Activated T-cell treated with anti-CD3 and anti-CD28 coated beads, Interleukin-2, amount 50 U/mL, for 4 hours (primary cell): ENCODE results near the gene SCT. TPM values are rescaled to one million over a fixed set of nuclear protein-coding genes. Genes with fewer than 3 reads are reported as not detected.
A peak's percentile ranks its signal among the peaks of the same experiment; 100 is the strongest.

Experiments used
- ATAC-seq, 2 donors: fragments of 200-7000 bp; cut with Tn5 transposase; one replicate each; pipeline ENCODE4 v1.10.0; 2021
- DNase-seq: peaks from one replicate; pipeline ENCODE4 v3.0.0-alpha.2; 2020
- H3K27me3 Mint-ChIP-seq: one replicate; pipeline ENCODE4 v1.8.0; 2021; ENCODE audit warnings: low read depth, mixed read lengths
- H3K36me3 Mint-ChIP-seq: one replicate; pipeline ENCODE4 v1.8.0; 2022; ENCODE audit warnings: mixed read lengths; ENCODE audit not compliant: insufficient read depth
- H3K4me1 Mint-ChIP-seq: one replicate; pipeline ENCODE4 v1.8.0; 2021; ENCODE audit warnings: low read depth, mixed read lengths
- H3K4me3 Mint-ChIP-seq: one replicate; pipeline ENCODE4 v1.8.0; 2021; ENCODE audit warnings: mild to moderate bottlenecking, moderate library complexity, mixed read lengths
- H3K9me3 Mint-ChIP-seq: one replicate; pipeline ENCODE4 v1.8.0; 2021; ENCODE audit warnings: mixed read lengths
- total RNA-seq, 3 donors: library from RNA; stranded (reverse); gene quantifications; one replicate each; pipeline ENCODE4 v1.2.1, GENCODE V29; 2021

SCT gene
- total RNA-seq, 3 donors from 2014 or later = not detected

GRCh38 chr11:620935-621814, 5.8 kb downstream of the SCT start:
- Mint-ChIP-seq H3K36me3 (no peaks in the 10 kb centered on the region), H3K4me1 (peaks cover 3% of the 10 kb centered on the region), H3K9me3 (no peaks in the 10 kb centered on the region), H3K4me3 (no peak overlapping the region), H3K27me3 (peaks cover 13% of the 10 kb centered on the region)
- DNase-seq (no peak), ATAC-seq (no peak)

- Mint-ChIP-seq H3K4me3 (no peak overlapping the region), H3K36me3 (no peaks in the 10 kb centered on the region), H3K9me3 (no peaks in the 10 kb centered on the region), H3K27me3 (peaks cover 5% of the 10 kb centered on the region), H3K4me1 (peaks cover 5% of the 10 kb centered on the region)
- ATAC-seq = no peak
- no peak for DNase-seq
Measured at GRCh38 chr11:620201-620600, 6.8 kb downstream of the SCT start.

GRCh38 chr11:619628-620050, 7.3 kb downstream of the SCT start:
- peaks cover 6% of the 10 kb centered on the region for H3K4me1 Mint-ChIP-seq
- no peaks in the 10 kb centered on the region for H3K36me3 Mint-ChIP-seq
- ATAC-seq (no peak), DNase-seq (no peak)
- no peak overlapping the region for H3K4me3 Mint-ChIP-seq
- peaks cover 3% of the 10 kb centered on the region for H3K27me3 Mint-ChIP-seq
- no peaks in the 10 kb centered on the region for H3K9me3 Mint-ChIP-seq

DNA sequence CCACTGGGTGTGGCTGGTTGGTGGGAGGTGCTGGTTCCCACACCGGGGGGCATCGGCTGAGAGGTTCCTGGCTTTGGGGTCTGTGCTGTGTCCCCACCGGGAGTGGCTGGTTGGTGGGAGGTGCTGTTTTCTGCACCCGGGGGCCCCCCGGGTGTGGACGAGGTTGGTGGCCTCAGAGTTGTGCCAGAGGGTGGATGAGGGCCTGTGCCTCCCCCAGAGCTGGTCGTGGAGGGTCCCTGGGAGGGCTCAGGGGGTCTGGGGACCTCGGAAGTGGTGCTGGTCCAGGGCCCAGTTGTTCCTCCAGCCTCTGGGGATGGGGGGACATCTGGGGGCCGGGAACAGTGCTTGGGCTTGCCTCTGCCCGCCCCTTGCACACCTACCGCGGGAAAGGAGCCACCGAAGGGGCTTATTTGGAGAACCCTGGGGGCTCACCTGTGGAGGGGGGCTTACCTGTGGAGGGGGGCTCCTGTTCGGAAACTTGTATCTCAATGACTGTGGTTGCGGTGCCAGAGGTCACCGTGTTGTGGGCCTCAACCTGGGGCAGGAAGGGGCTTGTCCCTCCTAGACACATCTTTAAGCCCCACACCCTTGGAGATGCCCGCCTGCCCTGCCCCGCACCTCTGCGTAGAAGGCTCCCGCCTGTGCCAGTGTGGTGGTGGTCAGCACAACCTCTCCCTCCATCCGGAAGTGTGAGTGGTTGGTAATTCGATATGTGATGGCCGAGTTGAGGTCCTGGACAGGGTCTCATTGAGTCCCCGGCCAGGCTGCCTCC, 7.9 kb downstream of the SCT start:
- Mint-ChIP-seq H3K27me3 (no peaks in the 10 kb centered on the region), H3K36me3 (no peaks in the 10 kb centered on the region), H3K4me1 (peaks cover 12% of the 10 kb centered on the region), H3K4me3 (no peak overlapping the region), H3K9me3 (no peaks in the 10 kb centered on the region)
- DNase-seq = no peak
- no peak for ATAC-seq

DNA sequence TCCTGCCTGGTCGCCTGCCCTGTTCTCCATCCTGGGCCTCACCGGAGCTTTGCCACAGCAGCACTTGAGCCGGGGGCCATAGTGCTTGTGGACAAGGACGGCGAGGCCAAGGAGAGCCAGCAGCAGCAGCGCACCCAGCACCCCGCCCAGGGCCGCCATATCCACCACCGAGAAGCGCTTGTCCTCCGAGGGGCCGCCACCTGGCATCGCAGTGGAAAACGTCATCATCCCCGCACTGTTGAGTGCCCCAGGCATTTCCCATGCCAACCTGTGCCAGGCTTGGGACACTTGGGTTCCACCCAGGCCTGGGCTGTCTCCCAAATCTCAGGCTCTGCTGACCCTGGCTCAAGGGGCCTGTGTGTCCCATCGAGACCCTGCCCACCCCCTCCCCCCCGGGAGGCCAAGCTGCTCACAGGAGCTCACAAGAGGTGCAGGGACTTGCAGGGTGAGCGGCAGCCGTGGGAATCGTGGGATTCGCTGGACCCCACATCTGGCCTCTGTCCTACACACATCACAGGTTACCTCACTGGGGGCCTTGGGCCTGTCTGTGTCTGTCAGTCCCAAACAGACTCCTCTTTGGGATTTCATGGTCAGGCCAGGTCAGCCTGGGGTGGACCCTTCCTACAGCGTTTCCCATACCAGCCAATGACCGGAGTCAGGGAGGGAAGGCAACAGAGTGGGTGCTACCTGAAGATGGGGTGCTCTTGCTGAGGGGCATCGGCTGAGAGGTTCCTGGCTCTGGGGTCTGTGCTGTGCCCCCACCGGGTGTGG, 8.9 kb downstream of the SCT start:
- ATAC-seq (no peak), DNase-seq (no peak)
- no peaks in the 10 kb centered on the region for H3K36me3 Mint-ChIP-seq
- H3K9me3 Mint-ChIP-seq = no peaks in the 10 kb centered on the region
- H3K4me1 Mint-ChIP-seq = peaks cover 13% of the 10 kb centered on the region
- no peaks in the 10 kb centered on the region for H3K27me3 Mint-ChIP-seq
- no peak overlapping the region for H3K4me3 Mint-ChIP-seq

DNA sequence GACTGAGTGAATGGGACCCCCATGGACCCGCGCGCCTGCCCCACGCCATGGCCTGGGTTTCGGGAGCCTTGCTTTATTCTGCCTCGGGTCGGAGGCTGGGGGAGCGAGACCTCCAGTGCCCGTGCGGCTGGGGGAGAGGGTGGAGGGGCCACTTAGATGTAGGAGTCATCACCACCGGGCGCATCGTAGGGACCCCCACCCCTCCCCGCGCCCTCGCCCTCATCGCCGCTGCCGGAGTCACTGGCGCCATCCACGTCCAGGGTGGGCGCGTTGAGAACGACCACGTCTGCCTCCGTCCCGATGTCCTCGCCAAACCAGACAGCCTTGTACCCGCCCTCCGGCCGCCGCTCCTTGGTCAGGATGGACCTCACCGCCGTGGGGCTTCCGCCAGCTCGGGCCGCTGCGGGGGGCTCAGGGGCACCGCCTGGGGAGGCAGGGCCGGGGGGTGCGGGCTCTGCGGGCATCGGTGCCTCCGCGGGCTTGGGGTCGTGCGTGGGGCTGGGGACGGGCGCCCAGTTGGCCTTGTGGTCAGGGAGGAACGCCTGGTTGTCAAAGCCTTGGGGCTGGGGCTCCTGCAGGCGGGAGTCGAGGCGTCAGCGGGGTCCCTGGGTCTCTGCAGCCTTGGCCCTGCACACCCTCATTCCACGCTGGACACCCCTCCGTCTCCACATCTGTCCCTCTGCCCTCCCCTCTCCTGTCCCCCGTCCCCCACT, 9.6 kb downstream of the SCT start:
- Mint-ChIP-seq H3K36me3 (peaks cover under 1% of the 10 kb centered on the region), H3K27me3 (no peaks in the 10 kb centered on the region), H3K4me3 (no peak overlapping the region), H3K9me3 (no peaks in the 10 kb centered on the region), H3K4me1 (peaks cover 15% of the 10 kb centered on the region)
- ATAC-seq (no peak), DNase-seq (no peak)

GRCh38 chr11:616320-617198, 10.4 kb downstream of the SCT start:
- peak overlapping the region; percentile 84 for H3K4me3 Mint-ChIP-seq
- no peak for ATAC-seq
- DNase-seq = no peak
- peaks cover 15% of the 10 kb centered on the region for H3K4me1 Mint-ChIP-seq
- no peaks in the 10 kb centered on the region for H3K9me3 Mint-ChIP-seq
- peaks cover 5% of the 10 kb centered on the region for H3K36me3 Mint-ChIP-seq
- no peaks in the 10 kb centered on the region for H3K27me3 Mint-ChIP-seq

DNA sequence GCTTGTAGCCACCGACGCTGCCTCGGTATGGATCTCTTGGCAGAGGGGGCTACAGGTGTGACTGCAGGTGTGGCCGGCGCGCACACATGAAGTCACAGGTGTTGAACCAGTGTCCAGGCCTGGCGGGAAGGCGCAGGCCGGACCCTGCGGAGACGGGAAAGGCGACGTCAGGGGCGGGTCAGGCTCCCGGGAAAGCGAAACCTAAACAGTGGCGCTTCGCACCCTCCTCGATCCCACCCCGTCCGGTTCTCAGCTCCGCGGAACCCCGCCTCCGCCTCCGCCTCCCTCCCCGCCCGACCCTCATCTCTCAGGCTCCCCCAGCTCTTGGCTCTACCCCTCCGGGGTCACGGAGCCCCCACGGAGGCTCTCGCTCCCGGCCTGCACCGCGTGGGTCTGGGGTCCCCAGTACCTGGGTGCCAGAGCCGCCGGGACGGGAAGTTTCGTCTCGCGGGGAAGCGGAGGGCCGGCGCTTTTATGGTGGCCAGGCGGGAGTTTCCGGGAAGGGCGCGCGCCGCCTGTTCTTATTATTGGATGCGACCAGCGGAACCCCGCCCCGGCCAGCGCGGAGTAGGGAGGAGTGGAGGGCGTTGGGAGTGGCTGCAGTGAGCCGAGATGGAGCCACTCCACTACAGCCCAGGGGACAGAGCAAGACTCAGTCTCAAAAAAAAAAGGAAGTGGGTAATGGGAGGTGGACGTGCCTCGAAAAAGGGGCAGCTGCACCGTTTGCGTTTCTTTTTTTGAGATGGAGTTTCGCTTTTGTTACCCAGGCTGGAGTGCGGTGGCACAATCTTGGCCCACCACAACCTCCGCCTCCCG, 11.3 kb downstream of the SCT start, which contains the start of gene IRF7:
IRF7 (minus strand) TSS at position 447 of the 816 bp plus-strand sequence. CDS start 586 bp downstream, outside the sequence.
- Mint-ChIP-seq H3K4me1 (peaks cover 15% of the 10 kb centered on the region), H3K27me3 (no peaks in the 10 kb centered on the region)

DNA sequence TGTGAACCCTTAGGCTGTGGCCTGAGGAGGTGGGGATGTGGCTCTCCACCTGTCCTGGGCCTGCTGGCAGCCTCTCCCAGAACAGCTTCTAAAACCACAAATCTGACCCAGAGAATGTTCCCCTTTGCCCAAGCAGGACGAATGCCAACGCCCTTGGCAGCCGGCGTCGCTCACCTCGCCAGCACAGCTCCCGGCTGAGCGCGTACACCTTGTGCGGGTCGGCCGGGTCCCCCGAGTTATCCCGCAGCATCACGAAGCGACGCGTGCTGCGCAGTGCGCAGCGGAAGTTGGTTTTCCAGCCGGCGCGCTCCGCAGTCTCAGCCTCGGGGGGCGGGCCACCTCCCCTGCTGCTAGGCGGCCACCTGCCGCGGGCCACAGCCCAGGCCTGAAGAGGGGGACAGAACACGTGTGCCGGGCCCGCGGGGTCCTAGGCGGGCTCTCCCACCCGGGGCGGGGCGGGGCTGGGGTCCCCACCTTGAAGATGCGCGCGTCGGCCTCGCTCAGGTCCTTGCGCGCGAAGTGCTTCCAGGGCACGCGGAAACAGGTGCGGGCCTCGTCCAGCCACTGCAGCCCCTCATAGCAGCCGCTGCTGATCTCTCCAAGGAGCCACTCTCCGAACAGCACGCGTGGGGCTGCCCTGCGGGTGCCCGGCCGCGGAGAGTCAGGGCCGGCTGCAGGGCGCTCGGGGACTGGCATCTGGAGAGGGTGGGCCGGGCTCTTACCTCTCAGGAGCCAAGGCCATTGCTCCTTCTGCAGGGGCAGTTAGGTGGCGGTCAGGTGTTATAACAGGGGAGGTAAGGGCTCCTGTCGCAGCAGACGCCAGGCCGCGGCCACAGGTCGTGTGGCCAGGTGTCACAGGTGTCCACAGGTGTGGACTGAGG, 12.1 kb downstream of the SCT start:
- H3K9me3 Mint-ChIP-seq = no peaks in the 10 kb centered on the region
- no peak for ATAC-seq

More for the DNA sequence above, 11.3 kb downstream of the SCT start, which contains the start of gene IRF7:
- Mint-ChIP-seq H3K4me3 (peak within 1 kb of the TSS; percentile 84), H3K36me3 (peaks cover 6% of the 10 kb centered on the region), H3K9me3 (no peaks in the 10 kb centered on the region)
- DNase-seq = peak; percentile 75
- ATAC-seq = peak; percentile 73

GRCh38 chr11:614021-614622, 12.9 kb downstream of the SCT start:
- Mint-ChIP-seq H3K9me3 (no peaks in the 10 kb centered on the region), H3K36me3 (peaks cover 7% of the 10 kb centered on the region), H3K4me3 (peak overlapping the region; percentile 73), H3K4me1 (peaks cover 15% of the 10 kb centered on the region), H3K27me3 (no peaks in the 10 kb centered on the region)
- ATAC-seq (no peak), DNase-seq (no peak)

More for the DNA sequence above, 12.1 kb downstream of the SCT start:
- H3K4me3 Mint-ChIP-seq = peak overlapping the region; percentile 84
- no peaks in the 10 kb centered on the region for H3K27me3 Mint-ChIP-seq
- H3K36me3 Mint-ChIP-seq = peaks cover 7% of the 10 kb centered on the region
- peaks cover 15% of the 10 kb centered on the region for H3K4me1 Mint-ChIP-seq
- no peak for DNase-seq

GRCh38 chr11:613369-613968, 13.5 kb downstream of the SCT start:
- peak; percentile 87 for DNase-seq
- H3K9me3 Mint-ChIP-seq = no peaks in the 10 kb centered on the region
- H3K4me3 Mint-ChIP-seq = peak overlapping the region; percentile 26
- H3K4me1 Mint-ChIP-seq = peaks cover 15% of the 10 kb centered on the region
- peaks cover 7% of the 10 kb centered on the region for H3K36me3 Mint-ChIP-seq
- ATAC-seq = peak; percentile 33 to 47
- H3K27me3 Mint-ChIP-seq = no peaks in the 10 kb centered on the region
